GM21576 (cell line): ENCODE measurements around the gene KCNA2.

Experiments
- ATAC-seq: cut with Tn5 transposase; IDR thresholded peaks from one replicate; pipeline ENCODE4 v1.9.1; 2021; ENCODE audit warnings: mild to moderate bottlenecking, moderate library complexity; ENCODE audit not compliant: unreplicated experiment

The KCNA2 gene

DNA sequence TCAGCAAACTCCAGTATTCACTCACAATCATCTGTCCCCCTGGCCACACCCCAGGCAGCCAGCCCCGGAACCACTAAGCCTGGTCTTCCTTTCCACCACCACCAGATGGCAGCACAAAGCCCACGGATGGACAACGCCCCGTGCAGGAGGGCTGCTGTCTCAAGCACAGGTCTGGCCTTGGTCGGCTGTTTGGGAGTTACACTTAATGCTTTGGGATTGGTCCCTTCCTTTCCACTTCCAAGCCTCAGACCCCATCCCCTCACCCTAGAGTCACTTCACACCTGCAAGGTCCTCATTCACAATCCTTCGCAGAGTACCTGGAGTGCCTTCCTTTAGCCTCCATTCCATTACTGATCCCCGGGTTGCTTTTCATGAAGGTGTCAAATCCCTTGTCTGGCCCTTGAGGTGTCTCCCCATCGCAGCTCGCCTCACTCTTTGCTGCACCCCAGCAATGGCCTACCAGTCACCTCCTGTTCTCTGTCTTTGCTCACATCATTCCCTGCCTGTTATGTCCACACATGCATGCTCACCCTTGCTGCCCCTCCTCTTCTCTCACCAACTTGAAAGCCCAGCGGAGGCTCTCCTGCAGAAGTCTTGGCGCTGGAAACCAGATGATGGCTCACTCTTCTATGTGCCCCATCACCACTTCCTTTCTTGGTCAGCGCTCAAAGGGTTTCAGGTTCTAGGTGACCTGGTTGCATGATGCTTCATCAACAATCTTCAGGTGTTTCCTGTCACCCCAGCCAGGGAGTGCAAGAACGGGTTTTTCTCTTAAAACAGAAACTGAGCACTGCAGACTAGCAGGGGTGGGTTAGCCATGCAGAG lies 24.9 kb upstream of the KCNA2 start:
- ATAC-seq: peak; percentile 55

- ATAC-seq: no peak
Measured at GRCh38 chr1:110628323-110629105, 22.4 kb upstream of the KCNA2 start.

- ATAC-seq: no peak
Measured at GRCh38 chr1:110627764-110628163, 21.6 kb upstream of the KCNA2 start.

- no peak for ATAC-seq
Measured at GRCh38 chr1:110626889-110627288, 20.7 kb upstream of the KCNA2 start.

DNA sequence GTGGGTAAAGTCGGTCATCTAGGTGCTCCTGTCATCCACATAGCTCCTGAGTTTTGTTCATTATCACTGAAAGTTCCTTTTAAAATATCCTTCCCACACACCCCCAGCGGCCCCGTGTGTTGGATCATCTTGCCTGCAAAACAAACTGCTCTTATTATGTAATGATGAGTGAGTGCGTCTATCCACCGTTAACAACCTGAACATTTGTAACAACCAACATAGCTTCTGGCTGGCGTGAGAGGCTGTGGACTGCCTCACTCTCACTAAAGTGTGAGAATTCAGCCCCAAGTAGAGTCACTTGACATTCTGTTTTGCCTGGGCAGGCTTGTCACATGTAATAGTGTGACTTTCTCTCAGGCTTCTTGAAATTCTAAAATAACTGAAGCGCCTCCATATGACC lies 14.5 kb upstream of the KCNA2 start:
- no peak for ATAC-seq

DNA sequence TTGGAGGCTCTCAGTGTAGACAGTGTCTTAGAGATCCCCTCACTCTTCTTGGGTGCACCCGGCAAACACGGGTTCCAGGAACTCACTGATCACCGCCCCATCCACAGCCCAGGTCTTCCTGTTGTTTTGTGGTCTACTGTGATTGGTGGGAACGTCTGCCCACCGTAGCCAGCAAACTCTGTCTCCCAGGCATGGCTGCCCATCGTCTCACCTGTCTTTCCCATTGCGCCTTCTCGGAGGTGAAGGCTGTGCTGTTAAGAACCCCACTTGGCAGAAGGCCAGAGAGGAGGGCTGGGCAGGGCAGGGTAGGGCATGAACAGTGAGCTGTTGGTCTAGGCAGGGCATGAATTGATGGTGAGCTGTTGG lies 14.1 kb upstream of the KCNA2 start:
- ATAC-seq: no peak

GRCh38 chr1:110619412-110620249 lies 13.5 kb upstream of the KCNA2 start:
- peak; percentile 80 for ATAC-seq

GRCh38 chr1:110618668-110619067 lies 12.5 kb upstream of the KCNA2 start:
- ATAC-seq: no peak

GRCh38 chr1:110617589-110617988 lies 11.4 kb upstream of the KCNA2 start:
- no peak for ATAC-seq

DNA sequence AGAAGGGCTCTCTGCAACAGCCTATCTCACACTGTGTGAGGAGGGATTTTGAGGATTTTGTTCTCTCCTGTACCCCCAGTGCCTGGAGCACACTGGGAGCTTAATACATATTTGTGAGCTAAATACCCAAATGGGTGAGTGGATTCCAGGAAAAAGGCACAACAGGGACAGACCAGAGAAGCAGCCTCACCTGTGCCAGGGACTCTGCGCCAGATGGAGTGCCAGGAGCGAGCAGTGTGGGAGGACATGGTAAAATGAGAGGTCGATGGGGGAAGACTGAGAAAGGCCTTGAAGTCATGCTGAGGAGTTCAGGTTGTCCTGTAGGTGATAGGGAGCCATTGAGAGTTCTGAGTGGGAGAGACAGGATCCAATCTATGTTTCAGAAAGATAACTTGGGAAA lies 11.0 kb upstream of the KCNA2 start:
- ATAC-seq: no peak

GRCh38 chr1:110616587-110616986 lies 10.4 kb upstream of the KCNA2 start:
- no peak for ATAC-seq

DNA sequence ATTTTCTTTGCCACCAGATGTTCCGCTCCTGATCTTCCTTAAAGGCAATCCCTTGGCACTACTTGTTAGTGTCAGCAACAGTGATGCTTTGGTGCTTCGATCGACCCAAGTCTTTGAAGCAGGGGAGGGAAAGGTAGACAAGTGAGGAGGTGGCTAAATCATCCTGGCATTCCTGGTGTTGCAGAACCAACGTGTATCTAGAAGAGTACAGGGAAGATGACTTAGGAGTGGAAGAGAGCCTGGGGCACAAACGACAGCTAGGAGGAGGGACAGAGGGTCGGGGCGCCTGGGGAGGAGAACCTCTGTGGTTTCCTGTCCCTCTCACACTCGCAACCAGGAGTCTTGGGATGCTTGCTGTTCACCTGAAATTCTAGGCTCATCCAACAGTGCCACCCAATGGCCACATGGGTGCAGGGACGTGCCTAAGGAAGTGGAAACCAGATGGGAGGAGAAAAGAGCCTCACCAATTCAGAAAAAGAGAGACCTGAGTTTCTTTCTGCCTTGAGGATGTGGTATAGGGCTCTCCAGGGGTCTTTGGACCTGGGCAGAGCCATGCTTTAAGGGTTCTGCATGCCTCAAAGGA lies 9.5 kb upstream of the KCNA2 start:
- ATAC-seq: no peak

GRCh38 chr1:110612060-110612745 lies 6.0 kb upstream of the KCNA2 start:
- ATAC-seq: no peak

- ATAC-seq: no peak
Measured at GRCh38 chr1:110610696-110611286, 4.6 kb upstream of the KCNA2 start.

DNA sequence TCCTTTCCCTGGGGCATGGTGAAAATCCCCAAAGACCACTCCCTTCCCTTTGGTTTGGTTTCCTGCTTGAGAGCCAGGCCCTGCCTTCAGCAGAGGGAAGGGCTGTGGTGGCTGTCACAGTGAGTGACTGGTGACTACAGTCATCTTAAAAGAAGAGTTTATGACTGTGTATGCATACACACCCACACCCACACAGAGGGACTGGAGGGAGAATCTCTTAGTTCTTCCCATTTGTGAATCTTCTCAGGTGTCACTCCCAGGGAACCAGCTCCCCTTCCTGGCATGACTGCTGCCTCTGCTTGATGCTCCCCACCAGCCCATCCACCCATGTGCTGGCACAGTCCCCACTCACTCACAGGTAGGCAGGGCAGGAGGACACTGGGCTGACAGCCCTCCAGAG lies 3.9 kb upstream of the KCNA2 start:
- ATAC-seq: no peak

GRCh38 chr1:110608247-110608646 lies 2.1 kb upstream of the KCNA2 start:
- no peak for ATAC-seq

DNA sequence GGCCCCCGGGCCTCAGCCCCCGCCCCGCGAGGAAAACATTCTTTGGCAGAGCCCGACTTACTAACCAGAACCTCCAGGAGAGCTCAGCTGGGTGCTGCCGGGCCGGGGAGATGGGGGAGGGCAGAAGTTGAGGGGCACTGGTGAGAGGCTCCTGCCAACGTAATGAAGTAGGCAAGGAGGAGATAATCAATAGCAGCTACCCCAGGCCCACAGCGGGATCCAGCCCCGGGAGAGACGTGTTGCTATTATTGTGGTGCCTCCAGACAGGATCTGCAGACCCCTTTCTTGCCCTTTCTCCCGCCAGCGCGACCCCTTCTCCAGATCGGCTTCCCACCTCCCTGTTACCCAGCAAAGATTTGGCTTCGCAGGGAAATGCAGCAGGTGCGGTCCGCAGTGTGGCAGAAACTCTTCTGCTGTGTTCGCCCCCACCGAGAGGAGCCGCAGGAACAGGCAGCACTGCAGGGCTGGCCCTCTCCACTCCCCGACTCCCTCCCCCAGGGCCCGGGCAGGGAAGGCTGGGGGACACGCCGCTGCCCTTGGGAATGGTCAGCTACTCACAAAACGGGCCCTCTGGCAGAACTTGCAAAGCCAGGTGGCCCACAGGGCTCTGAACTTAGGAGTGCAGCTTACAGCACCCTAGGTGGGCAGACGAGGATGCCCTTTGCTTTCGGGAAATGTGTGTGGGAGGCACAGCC lies 1.5 kb upstream of the KCNA2 start:
- ATAC-seq: no peak

DNA sequence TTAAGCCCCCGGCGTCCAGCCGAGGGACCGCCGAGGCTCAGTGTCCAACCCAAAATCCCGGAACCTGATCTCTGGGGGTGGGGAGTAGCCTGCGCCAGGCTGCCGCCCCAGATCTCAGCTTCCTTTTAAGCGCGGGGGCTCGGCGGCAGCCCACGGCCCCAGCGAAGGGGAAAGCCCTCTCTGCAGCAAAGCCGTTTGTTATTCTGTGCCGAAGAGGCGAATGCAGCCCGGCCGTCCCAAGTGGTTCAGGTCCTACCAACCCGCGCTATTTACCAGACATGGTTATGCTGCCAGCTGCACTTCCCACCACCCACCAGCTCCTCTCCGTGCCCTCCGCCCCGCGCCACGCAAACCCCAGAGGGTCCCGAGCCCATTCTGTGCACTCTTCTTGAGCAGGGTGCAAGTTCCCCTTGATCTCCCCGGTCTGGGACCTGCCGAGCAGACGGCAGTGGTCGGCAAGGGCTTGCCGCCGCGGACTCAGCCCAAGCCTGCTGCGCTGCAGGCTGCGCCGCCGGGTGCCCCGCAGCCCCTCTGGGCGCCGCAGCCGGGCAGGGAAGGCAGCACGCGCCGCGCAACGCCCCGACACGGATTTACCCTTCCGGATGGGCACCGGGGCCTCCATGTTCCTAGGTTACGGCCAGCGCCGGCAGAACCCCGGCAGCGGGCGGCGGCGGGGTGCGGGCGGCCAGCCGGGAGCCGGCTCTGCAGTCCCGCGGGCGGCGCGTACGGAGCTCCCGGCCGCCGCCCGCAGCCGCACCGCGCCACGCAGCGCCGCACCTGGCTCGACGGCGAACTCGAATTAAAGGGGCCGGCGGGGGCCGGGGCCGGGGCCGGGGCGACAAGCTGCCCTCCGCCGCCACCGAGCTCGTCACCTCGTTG lies 738 bp upstream of the KCNA2 start:
- ATAC-seq: no peak

GRCh38 chr1:110605446-110605845 lies 712 bp downstream of the KCNA2 start:
- ATAC-seq: no peak
